Activated T-cell treated with anti-CD3 and anti-CD28 coated beads for 24 hours (primary cell): ENCODE measurements around the gene ANKMY1.

Source experiments
- DNase-seq: peaks from one replicate; pipeline ENCODE4 v3.0.0-alpha.2; 2020; ENCODE audit warnings: low read depth

The ANKMY1 gene

GRCh38 chr2:240433973-240434727 is 123.6 kb downstream of the ANKMY1 start:
- no peak for DNase-seq

GRCh38 chr2:240432820-240433801 is 124.7 kb downstream of the ANKMY1 start:
- DNase-seq, result no peak

GRCh38 chr2:240432430-240432819 is 125.4 kb downstream of the ANKMY1 start:
- no peak for DNase-seq

GRCh38 chr2:240431661-240432424 is 125.9 kb downstream of the ANKMY1 start:
- no peak for DNase-seq

GRCh38 chr2:240431271-240431660 is 126.5 kb downstream of the ANKMY1 start:
- DNase-seq, result no peak

GRCh38 chr2:240430595-240430994 is 127.2 kb downstream of the ANKMY1 start:
- DNase-seq, result no peak

- no peak for DNase-seq
Measured at GRCh38 chr2:240429872-240430491, 127.8 kb downstream of the ANKMY1 start.
